GM21576 (cell line): ENCODE measurements around the gene CYP2C19.
"Not testable (repeated sequence)": the region's sequence is repeated elsewhere in the genome, so short reads cannot be mapped to it uniquely, and the experiment has no call there.

Source experiments
- ATAC-seq: cut with Tn5 transposase; IDR thresholded peaks from one replicate; pipeline ENCODE4 v1.9.1; 2021; ENCODE audit warnings: mild to moderate bottlenecking, moderate library complexity; ENCODE audit not compliant: unreplicated experiment

CYP2C19 gene

GRCh38 chr10:94878649-94879048 lies 116.2 kb downstream of the CYP2C19 start:
- ATAC-seq, result no peak

- no peak for ATAC-seq
These were observed 116.7 kb downstream of the CYP2C19 start for GRCh38 chr10:94879214-94879613.

GRCh38 chr10:94889123-94889522 lies 126.6 kb downstream of the CYP2C19 start:
- no peak for ATAC-seq

- no peak for ATAC-seq
These were observed 128.0 kb downstream of the CYP2C19 start for GRCh38 chr10:94890264-94891022.

- not testable (repeated sequence) for ATAC-seq
These were observed 135.9 kb downstream of the CYP2C19 start for GRCh38 chr10:94898414-94898813.

- ATAC-seq, result no peak
These were observed 139.6 kb downstream of the CYP2C19 start for GRCh38 chr10:94902080-94902479.

GRCh38 chr10:94902570-94902969 lies 140.1 kb downstream of the CYP2C19 start:
- ATAC-seq, result no peak
